ENCODE results near the gene NADSYN1. TPM values are rescaled to one million over a fixed set of nuclear protein-coding genes. Genes with fewer than 3 reads are reported as not detected.

NADSYN1 gene
- 36.0 to 47.8 TPM (median 44.9 TPM) in 5 replicates for total RNA-seq (2022; extraction: Qiagen RNA extraction)

GRCh38 chr11:71453037-71453917, at the start of gene NADSYN1:
Gene NADSYN1, plus strand, starts transcription at chr11:71453203. Its CDS starts 94 bp downstream, at chr11:71453297.

GRCh38 chr11:71448257-71449171, 4.5 kb upstream of the NADSYN1 start, which contains the start of gene DHCR7:
Gene DHCR7, minus strand, starts transcription at chr11:71448393. Its CDS starts 3,441 bp downstream, at chr11:71444952.

GRCh38 chr11:71526796-71527575, 74.0 kb downstream of the NADSYN1 start, which contains the start of gene KRTAP5-7:
Gene KRTAP5-7, plus strand, starts transcription at chr11:71527267. Its CDS starts 34 bp downstream, at chr11:71527301.

GRCh38 chr11:71537977-71538665, 85.1 kb downstream of the NADSYN1 start, which contains the start of gene KRTAP5-8:
Gene KRTAP5-8, plus strand, starts transcription at chr11:71538025. Its CDS starts 31 bp downstream, at chr11:71538056.

GRCh38 chr11:71548120-71548519, 95.1 kb downstream of the NADSYN1 start, which contains the start of gene KRTAP5-9:
Gene KRTAP5-9, plus strand, starts transcription at chr11:71548420. Its CDS starts 238 bp downstream, at chr11:71548658.

Other genes with a start within 250 kb of the NADSYN1 start
- 7.0 to 12.1 TPM (median 8.8 TPM) in 5 replicates for gene SHANK2, start 200.6 kb upstream of the NADSYN1 start, total RNA-seq (2022; extraction: Qiagen RNA extraction)
- gene DHCR7, start 4.8 kb upstream of the NADSYN1 start, total RNA-seq (2022; extraction: Qiagen RNA extraction) = 38.2 to 57.8 TPM (median 53.2 TPM) in 5 replicates
- gene KRTAP5-7, start 74.1 kb downstream of the NADSYN1 start, total RNA-seq (2022; extraction: Qiagen RNA extraction) = not detected in 5 replicates
- gene KRTAP5-8, start 84.8 kb downstream of the NADSYN1 start, total RNA-seq (2022; extraction: Qiagen RNA extraction) = 0.07 TPM in 1 of 5 replicates, not detected in the others
- gene KRTAP5-9, start 95.2 kb downstream of the NADSYN1 start, total RNA-seq (2022; extraction: Qiagen RNA extraction) = not detected in 5 replicates
- not detected in 5 replicates for gene KRTAP5-10, start 112.4 kb downstream of the NADSYN1 start, total RNA-seq (2022; extraction: Qiagen RNA extraction)
- gene KRTAP5-11, start 129.7 kb downstream of the NADSYN1 start, total RNA-seq (2022; extraction: Qiagen RNA extraction) = not detected in 5 replicates